GM18907 (cell line): Measurements from ENCODE around the gene NPEPL1.

Source experiments
- ATAC-seq: cut with Tn5 transposase; IDR thresholded peaks from one replicate; pipeline ENCODE4 v1.9.1; 2021; ENCODE audit warnings: mild to moderate bottlenecking, moderate library complexity; ENCODE audit not compliant: unreplicated experiment

NPEPL1 gene

GRCh38 chr20:58678806-58679205 lies 13.8 kb upstream of the NPEPL1 start:
- no peak for ATAC-seq

GRCh38 chr20:58682656-58683531 lies 9.7 kb upstream of the NPEPL1 start:
- no peak for ATAC-seq

GRCh38 chr20:58684291-58684690 lies 8.3 kb upstream of the NPEPL1 start:
- no peak for ATAC-seq

GRCh38 chr20:58685988-58686387 lies 6.6 kb upstream of the NPEPL1 start:
- no peak for ATAC-seq

GRCh38 chr20:58688414-58688813 lies 4.2 kb upstream of the NPEPL1 start:
- no peak for ATAC-seq

- ATAC-seq, result no peak
Measured at GRCh38 chr20:58688840-58689239, 3.8 kb upstream of the NPEPL1 start.

- ATAC-seq, result no peak
Measured at GRCh38 chr20:58690396-58691135, 2.0 kb upstream of the NPEPL1 start.

- peak; percentile 17 for ATAC-seq
Measured at GRCh38 chr20:58691773-58692578, 624 bp upstream of the NPEPL1 start.

- peak; percentile 35 for ATAC-seq
Measured at GRCh38 chr20:58693226-58694006, 816 bp downstream of the NPEPL1 start.

- no peak for ATAC-seq
Measured at GRCh38 chr20:58694241-58695083, 1.9 kb downstream of the NPEPL1 start.

GRCh38 chr20:58695084-58695722 lies 2.6 kb downstream of the NPEPL1 start:
- ATAC-seq, result no peak

- ATAC-seq, result no peak
Measured at GRCh38 chr20:58695895-58696375, 3.3 kb downstream of the NPEPL1 start.

GRCh38 chr20:58696411-58696961 lies 3.9 kb downstream of the NPEPL1 start:
- ATAC-seq, result no peak

- no peak for ATAC-seq
Measured at GRCh38 chr20:58697201-58697866, 4.7 kb downstream of the NPEPL1 start.

- no peak for ATAC-seq
Measured at GRCh38 chr20:58697867-58698703, 5.5 kb downstream of the NPEPL1 start.

- ATAC-seq, result no peak
Measured at GRCh38 chr20:58698741-58699622, 6.4 kb downstream of the NPEPL1 start.
